IMR-90 (cell line): Measurements from ENCODE around the gene TP53BP1. TPM values are rescaled to one million over a fixed set of nuclear protein-coding genes. Genes with fewer than 3 reads are reported as not detected.

Source experiments
- ATAC-seq: fragments of 200-7000 bp; cut with Tn5 transposase; 2 replicates; pipeline ENCODE4 v1.9.1; 2020; ENCODE audit warnings: low read depth, mild to moderate bottlenecking, moderate library complexity
- BruUV-seq: library from RNA; stranded (reverse); fragments of 400-500 nt; replicated peaks from 2 replicates; lab custom pipeline; 2021; lab: Mats Ljungman, UMichigan
- CTCF ChIA-PET: fragments of 300-600 bp; formaldehyde crosslinking; extraction: SDS; loops from one replicate; lab custom pipeline; 2021; ENCODE audit warnings: antibody characterized with exemption; lab: Yijun Ruan, JAX
- POLR2A ChIA-PET: fragments of 300-600 bp; sonication (Branson Sonifier 250); formaldehyde crosslinking; loops from one replicate; lab custom pipeline; 2022; ENCODE audit warnings: antibody characterized with exemption; ENCODE audit not compliant: unreplicated experiment; lab: Charles Lee
- DNase-seq: peaks from one replicate; pipeline ENCODE4 v3.0.0; 2013
- H2AFZ ChIP-seq: replicated peaks from 2 replicates; pipeline ENCODE3; 2013; ENCODE audit warnings: low read length, mild to moderate bottlenecking; ENCODE audit not compliant: poor library complexity
- H2AK5ac ChIP-seq: 2 replicates; pipeline ENCODE4 v1.6.1; 2013; ENCODE audit warnings: low read depth, low read length, inconsistent platforms
- H2AK9ac ChIP-seq: replicated peaks from 2 replicates; pipeline ENCODE3; 2013; ENCODE audit warnings: mild to moderate bottlenecking, low read depth, low read length, moderate library complexity; ENCODE audit not compliant: poor library complexity
- H2BK120ac ChIP-seq: 2 replicates; pipeline ENCODE4 v1.6.1; 2013; ENCODE audit warnings: low read depth, low read length, inconsistent platforms
- H2BK15ac ChIP-seq: 3 replicates; pipeline ENCODE4 v1.6.1; 2013; ENCODE audit warnings: low read depth, low read length, inconsistent platforms
- H2BK20ac ChIP-seq: 2 replicates; pipeline ENCODE4 v1.6.1; 2013; ENCODE audit warnings: low read depth, mild to moderate bottlenecking, inconsistent platforms, low read length, moderate library complexity
- H2BK5ac ChIP-seq: 2 replicates; pipeline ENCODE4 v1.6.1; 2013; ENCODE audit warnings: mild to moderate bottlenecking, low read depth, low read length, inconsistent platforms; ENCODE audit not compliant: poor library complexity, severe bottlenecking
- H3K14ac ChIP-seq: replicated peaks from 2 replicates; pipeline ENCODE4 v1.6.1; 2013; ENCODE audit warnings: low read depth, low read length, inconsistent platforms
- H3K18ac ChIP-seq: 2 replicates; pipeline ENCODE4 v1.6.1; 2013; ENCODE audit warnings: low read depth, low read length, control low read depth
- H3K23ac ChIP-seq: 2 replicates; pipeline ENCODE4 v1.6.1; 2013; ENCODE audit warnings: low read depth, low read length, inconsistent platforms
- H3K27ac ChIP-seq: 2 replicates; pipeline ENCODE4 v1.5.1; 2013; ENCODE audit warnings: mild to moderate bottlenecking, control low read depth, low read length; ENCODE audit not compliant: insufficient read depth
- H3K27me3 ChIP-seq: 2 replicates; pipeline ENCODE4 v1.6.1; 2013; ENCODE audit warnings: low read length; ENCODE audit not compliant: control insufficient read depth, insufficient read depth
- H3K36me3 ChIP-seq: 2 replicates; pipeline ENCODE4 v1.6.1; 2013; ENCODE audit warnings: low read length, mixed read lengths; ENCODE audit not compliant: control insufficient read depth, insufficient read depth
- H3K4ac ChIP-seq: 2 replicates; pipeline ENCODE4 v1.6.1; 2013; ENCODE audit warnings: low read depth, low read length, inconsistent platforms
- H3K4me1 ChIP-seq: 2 replicates; pipeline ENCODE4 v1.6.1; 2013; ENCODE audit warnings: low read length, mixed read lengths; ENCODE audit not compliant: control insufficient read depth, insufficient read depth
- H3K4me2 ChIP-seq: 2 replicates; pipeline ENCODE4 v1.6.1; 2013; ENCODE audit warnings: low read depth, mild to moderate bottlenecking, control low read depth, low read length, moderate library complexity
- H3K4me3 ChIP-seq: 2 replicates; pipeline ENCODE4 v1.5.1; 2013; ENCODE audit warnings: low read depth, mild to moderate bottlenecking, control low read depth, low read length, moderate library complexity; ENCODE audit not compliant: insufficient read depth
- H3K56ac ChIP-seq: 2 replicates; pipeline ENCODE4 v1.6.1; 2013; ENCODE audit warnings: low read length, inconsistent platforms; ENCODE audit not compliant: insufficient read depth; ENCODE audit errors: extremely low read depth
- H3K79me1 ChIP-seq, 2 experiments: 2 replicates each; pipeline ENCODE4 v1.6.1; 2013; ENCODE audit warnings: low read length in 2 of 2, inconsistent platforms in 1 of 2, low read depth in 1 of 2
- H3K9ac ChIP-seq: 2 replicates; pipeline ENCODE4 v1.6.1; 2013; ENCODE audit warnings: low read depth, low read length, control low read depth
- H3K9me1 ChIP-seq: 2 replicates; pipeline ENCODE4 v1.6.1; 2013; ENCODE audit warnings: low read length, inconsistent platforms; ENCODE audit not compliant: insufficient read depth
- H3K9me3 ChIP-seq: 2 replicates; pipeline ENCODE4 v1.6.1; 2013; ENCODE audit warnings: low read length; ENCODE audit not compliant: control insufficient read depth, insufficient read depth
- H4K20me1 ChIP-seq: 2 replicates; pipeline ENCODE4 v1.6.1; 2013; ENCODE audit warnings: low read length, inconsistent platforms; ENCODE audit not compliant: insufficient read depth
- H4K5ac ChIP-seq: 2 replicates; pipeline ENCODE4 v1.6.1; 2013; ENCODE audit warnings: mild to moderate bottlenecking, low read depth, low read length, control low read depth
- H4K8ac ChIP-seq, 2 experiments: 2 replicates each; pipeline ENCODE4 v1.6.1; 2013; ENCODE audit warnings: low read depth in 2 of 2, low read length in 2 of 2, control low read depth in 1 of 2, inconsistent platforms in 1 of 2
- H4K91ac ChIP-seq: 2 replicates; pipeline ENCODE4 v1.6.1; 2013; ENCODE audit warnings: low read depth, low read length, inconsistent platforms; ENCODE audit not compliant: insufficient read depth
- BHLHE40 ChIP-seq: fragments of 150-350 bp; IDR thresholded peaks from 2 replicates; pipeline ENCODE4 v1.6.1; 2016; ENCODE audit warnings: mild to moderate bottlenecking, low read depth, low read length
- CEBPB ChIP-seq: IDR thresholded peaks from 2 replicates; pipeline ENCODE4 v1.6.1; 2012; ENCODE audit warnings: low read depth, low read length, improper control_type of control experiment
- CHD1 ChIP-seq: IDR thresholded peaks from 2 replicates; pipeline ENCODE4 v1.6.1; 2012; ENCODE audit warnings: low read depth, low read length, improper control_type of control experiment
- FOS ChIP-seq: fragments of 150-350 bp; IDR thresholded peaks from 2 replicates; pipeline ENCODE4 v1.6.1; 2016; ENCODE audit warnings: low read depth, low read length
- MAFK ChIP-seq: IDR thresholded peaks from 2 replicates; pipeline ENCODE4 v1.6.1; 2012; ENCODE audit warnings: low read depth, low read length, improper control_type of control experiment
- MAZ ChIP-seq: IDR thresholded peaks from 2 replicates; pipeline ENCODE4 v1.6.1; 2012; ENCODE audit warnings: low read depth, mild to moderate bottlenecking, low read length, improper control_type of control experiment, moderate library complexity, borderline replicate concordance
- MXI1 ChIP-seq: IDR thresholded peaks from 2 replicates; pipeline ENCODE4 v1.6.1; 2012; ENCODE audit warnings: low read depth, mild to moderate bottlenecking, low read length, moderate library complexity, borderline replicate concordance
- NFE2L2 ChIP-seq: fragments of 150-350 bp; IDR thresholded peaks from 2 replicates; pipeline ENCODE4 v1.6.1; 2016; ENCODE audit warnings: low read depth, mild to moderate bottlenecking, low read length
- POLR2A ChIP-seq: IDR thresholded peaks from 2 replicates; pipeline ENCODE4 v1.6.1; 2012; ENCODE audit warnings: mild to moderate bottlenecking, low read depth, low read length
- RAD21 ChIP-seq: IDR thresholded peaks from 2 replicates; pipeline ENCODE4 v1.6.1; 2012; ENCODE audit warnings: low read length, improper control_type of control experiment
- RCOR1 ChIP-seq: IDR thresholded peaks from 2 replicates; pipeline ENCODE4 v1.6.1; 2012; ENCODE audit warnings: mild to moderate bottlenecking, low read length, improper control_type of control experiment; ENCODE audit not compliant: insufficient replicate concordance
- RFX5 ChIP-seq: IDR thresholded peaks from 2 replicates; pipeline ENCODE4 v1.8.0; 2012; ENCODE audit warnings: low read depth, mild to moderate bottlenecking, low read length, moderate library complexity
- SMC3 ChIP-seq: fragments of 150-350 bp; IDR thresholded peaks from 2 replicates; pipeline ENCODE4 v1.6.1; 2016; ENCODE audit warnings: low read depth, mild to moderate bottlenecking, antibody characterized with exemption, low read length, moderate library complexity
- WGBS, 2 experiments: methylation state at CpG; one replicate each; pipeline versions ENCODE4 v1.1.5 to v1.1.7; 2013; ENCODE audit warnings: missing lambda C conversion rate in 2 of 2; ENCODE audit not compliant: insufficient read length in 1 of 2; ENCODE audit errors: extremely low coverage in 2 of 2; 5-methylcytosine and 5-hydroxymethylcytosine counted together
- dilution Hi-C: fragments of 300-500 bp; cut with HindIII; formaldehyde crosslinking; loops from one replicate; pipeline ENCODE4 v1.14.3; 2018; ENCODE audit warnings: low sequenced_read_pairs; ENCODE audit not compliant: unreplicated experiment
- in situ Hi-C: fragments of 300-500 bp; cut with MboI; formaldehyde crosslinking; loops from 3 replicates; pipeline ENCODE4 v1.14.3; 2019; ENCODE audit warnings: low sequenced_read_pairs, inconsistent platforms, mixed read lengths
- intact Hi-C: fragments of 100-400 bp; cut with micrococcal nuclease; formaldehyde crosslinking; loops from 2 replicates; pipeline ENCODE4 v1.10.0; 2022
- polyA plus RNA-seq, 3 experiments: library from polyadenylated mRNA; depleted of rRNA; stranded (reverse); fragments of >200 nt; gene quantifications; 2 replicates each; pipeline ENCODE4 v1.2.3, GENCODE V29; 2012; ENCODE audit warnings: low replicate concordance in 1 of 3
- total RNA-seq: library from RNA; depleted of rRNA; stranded (reverse); fragments of >200 nt; gene quantifications from 2 replicates; pipeline ENCODE4 v1.2.3, GENCODE V29; 2012
- TF ChIP-seq, protein P1 (sequence below): conservative IDR thresholded peaks from 2 replicates; pipeline ENCODE4 v1.5.1; 2012; ENCODE audit warnings: mild to moderate bottlenecking, low read depth, low read length, improper control_type of control experiment
- TF ChIP-seq, protein P2 (sequence below): fragments of 150-350 bp; IDR thresholded peaks from 2 replicates; pipeline ENCODE4 v1.6.1; 2016; ENCODE audit warnings: low read depth, mild to moderate bottlenecking, low read length, moderate library complexity, borderline replicate concordance
- TF ChIP-seq, protein P3 (sequence below): fragments of 150-350 bp; IDR thresholded peaks from 2 replicates; pipeline ENCODE4 v1.6.1; 2017; ENCODE audit warnings: mild to moderate bottlenecking, antibody characterized with exemption, low read length, low read depth

The TP53BP1 gene
- total and polyA plus RNA-seq, 2 of the 4 experiments (the other 2 are of a cell fraction): 36.3 to 64.5 TPM

DNA sequence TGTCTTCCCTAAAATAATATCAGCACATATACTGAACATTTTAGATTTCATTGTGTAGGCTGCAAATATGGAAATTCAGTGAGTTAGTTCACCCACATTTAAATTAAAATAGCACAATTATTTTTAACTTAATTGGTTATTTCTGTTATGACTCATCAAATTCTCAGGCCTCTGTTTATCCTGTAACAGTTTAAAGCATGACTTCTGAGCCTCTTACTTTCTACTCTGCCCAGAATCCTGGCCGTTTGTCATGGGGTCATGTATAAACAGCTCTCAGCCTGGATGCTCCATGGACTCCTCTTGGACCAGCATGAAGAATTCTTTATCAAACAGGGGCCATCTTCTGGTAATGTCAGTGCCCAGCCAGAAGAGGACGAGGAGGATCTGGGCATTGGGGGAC is 109.9 kb downstream of the TP53BP1 start:
- Histone ChIP-seq H3K4me1 (peaks cover 3% of the 10 kb centered on the region), H2BK15ac (no peak overlapping the region), H2AK5ac (no peak overlapping the region), H3K27me3 (no peaks in the 10 kb centered on the region), H3K36me3 (peaks cover 19% of the 10 kb centered on the region), H3K9me3 (no peaks in the 10 kb centered on the region), H4K20me1 (no peaks in the 10 kb centered on the region; the same call in 1 of the 2 replicates), H3K4me2 (0 out of 2 replicates have a peak overlapping the region, but pooled peaks have one; percentile 4), H3K23ac (no peak overlapping the region), H2BK120ac (no peak overlapping the region), H3K9ac (no peak overlapping the region), H3K4ac (no peak overlapping the region), H3K56ac (no peak overlapping the region), H2AK9ac (no peak overlapping the region), H3K4me3 (no peak overlapping the region), H2AFZ (no peak overlapping the region), H3K18ac (no peak overlapping the region), H3K14ac (no peak overlapping the region), H4K91ac (no peak overlapping the region), H2BK20ac (no peak overlapping the region), H3K79me1 (peaks cover 0 to 3% of the 10 kb centered on the region in 2 experiments; a peak in 2 of 4 replicates), H3K27ac (0 out of 2 replicates have a peak overlapping the region, but pooled peaks have one; percentile 1), H3K9me1 (0 out of 2 replicates have a peak, but pooled peaks cover 3% of the 10 kb centered on the region), H4K8ac (no peak overlapping the region), H2BK5ac (no peak overlapping the region), H4K5ac (no peak overlapping the region)
- TF ChIP-seq, protein P1, sequence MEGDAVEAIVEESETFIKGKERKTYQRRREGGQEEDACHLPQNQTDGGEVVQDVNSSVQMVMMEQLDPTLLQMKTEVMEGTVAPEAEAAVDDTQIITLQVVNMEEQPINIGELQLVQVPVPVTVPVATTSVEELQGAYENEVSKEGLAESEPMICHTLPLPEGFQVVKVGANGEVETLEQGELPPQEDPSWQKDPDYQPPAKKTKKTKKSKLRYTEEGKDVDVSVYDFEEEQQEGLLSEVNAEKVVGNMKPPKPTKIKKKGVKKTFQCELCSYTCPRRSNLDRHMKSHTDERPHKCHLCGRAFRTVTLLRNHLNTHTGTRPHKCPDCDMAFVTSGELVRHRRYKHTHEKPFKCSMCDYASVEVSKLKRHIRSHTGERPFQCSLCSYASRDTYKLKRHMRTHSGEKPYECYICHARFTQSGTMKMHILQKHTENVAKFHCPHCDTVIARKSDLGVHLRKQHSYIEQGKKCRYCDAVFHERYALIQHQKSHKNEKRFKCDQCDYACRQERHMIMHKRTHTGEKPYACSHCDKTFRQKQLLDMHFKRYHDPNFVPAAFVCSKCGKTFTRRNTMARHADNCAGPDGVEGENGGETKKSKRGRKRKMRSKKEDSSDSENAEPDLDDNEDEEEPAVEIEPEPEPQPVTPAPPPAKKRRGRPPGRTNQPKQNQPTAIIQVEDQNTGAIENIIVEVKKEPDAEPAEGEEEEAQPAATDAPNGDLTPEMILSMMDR: no peak
- no peak for TF ChIP-seq RFX5
- no peak for TF ChIP-seq MAZ
- peak; percentile 86 for TF ChIP-seq NFE2L2
- TF ChIP-seq POLR2A: no peak
- peak; percentile 26; the same call in 1 of the 2 replicates for TF ChIP-seq MAFK
- TF ChIP-seq CHD1: no peak
- TF ChIP-seq FOS: peak; percentile 84; the same call in 1 of the 2 replicates
- TF ChIP-seq CEBPB: no peak
- no peak for TF ChIP-seq RAD21
- TF ChIP-seq SMC3: no peak
- no peak for TF ChIP-seq RCOR1
- peak; percentile 40; the same call in 1 of the 2 replicates for TF ChIP-seq BHLHE40
- 0 out of 2 replicates have a peak, but pooled peaks have one; percentile 25 for TF ChIP-seq MXI1
- TF ChIP-seq, protein P2, sequence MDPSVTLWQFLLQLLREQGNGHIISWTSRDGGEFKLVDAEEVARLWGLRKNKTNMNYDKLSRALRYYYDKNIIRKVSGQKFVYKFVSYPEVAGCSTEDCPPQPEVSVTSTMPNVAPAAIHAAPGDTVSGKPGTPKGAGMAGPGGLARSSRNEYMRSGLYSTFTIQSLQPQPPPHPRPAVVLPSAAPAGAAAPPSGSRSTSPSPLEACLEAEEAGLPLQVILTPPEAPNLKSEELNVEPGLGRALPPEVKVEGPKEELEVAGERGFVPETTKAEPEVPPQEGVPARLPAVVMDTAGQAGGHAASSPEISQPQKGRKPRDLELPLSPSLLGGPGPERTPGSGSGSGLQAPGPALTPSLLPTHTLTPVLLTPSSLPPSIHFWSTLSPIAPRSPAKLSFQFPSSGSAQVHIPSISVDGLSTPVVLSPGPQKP: no peak
- TF ChIP-seq, protein P3, sequence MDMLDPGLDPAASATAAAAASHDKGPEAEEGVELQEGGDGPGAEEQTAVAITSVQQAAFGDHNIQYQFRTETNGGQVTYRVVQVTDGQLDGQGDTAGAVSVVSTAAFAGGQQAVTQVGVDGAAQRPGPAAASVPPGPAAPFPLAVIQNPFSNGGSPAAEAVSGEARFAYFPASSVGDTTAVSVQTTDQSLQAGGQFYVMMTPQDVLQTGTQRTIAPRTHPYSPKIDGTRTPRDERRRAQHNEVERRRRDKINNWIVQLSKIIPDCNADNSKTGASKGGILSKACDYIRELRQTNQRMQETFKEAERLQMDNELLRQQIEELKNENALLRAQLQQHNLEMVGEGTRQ: no peak
- no TSS peak for BruUV-seq
- dilution Hi-C loops (no loop called here), intact Hi-C loops (no loop called here), in situ Hi-C loops (no loop called here)
- ChIA-PET CTCF (no interaction called here), POLR2A (no interaction called here)
- ATAC-seq (peak; percentile 99), DNase-seq (peak; percentile 78)
- WGBS, 2 experiments: 80% methylated on average over 1 of the region's 2 CpGs; no CpG with 5 or more reads in 1 of the 2 experiments
